ENCODE measurements around the gene ATM. TPM values are rescaled to one million over a fixed set of nuclear protein-coding genes. Genes with fewer than 3 reads are reported as not detected.

ATM gene
- total RNA-seq, 1 donor from 2014 or later = 184 TPM

GRCh38 chr11:108206171-108206570 lies 16.7 kb upstream of the ATM start:
- Mint-ChIP-seq H3K27ac (no peak overlapping the region), H3K36me3 (ENCODE audit: low read depth) (peaks cover 84% of the 10 kb centered on the region), H3K27me3 (no peaks in the 10 kb centered on the region), H3K4me1 (peaks cover 27% of the 10 kb centered on the region), H3K4me3 (no peak overlapping the region), H3K9me3 (peaks cover 22% of the 10 kb centered on the region)
- ChIA-PET POLR2A (interaction anchor here (1.7 kb wide), 1 partner anchor 16 kb away, joined by 6 read pairs; the partner anchor contains the start of genes ATM and NPAT), CTCF (no interaction called here)
- DNase-seq = no peak
- ATAC-seq (ENCODE audit: low read depth) = no peak
- intact Hi-C loops (cut with micrococcal nuclease) = no loop called here
- no peak for TF ChIP-seq CTCF (IDR thresholded peaks at IDR 0.05)

GRCh38 chr11:108206969-108207682 lies 15.7 kb upstream of the ATM start:
- intact Hi-C loops (cut with micrococcal nuclease) = no loop called here
- Mint-ChIP-seq H3K27ac (no peak overlapping the region), H3K36me3 (ENCODE audit: low read depth) (peaks cover 93% of the 10 kb centered on the region), H3K4me3 (no peak overlapping the region), H3K4me1 (peaks cover 22% of the 10 kb centered on the region), H3K27me3 (no peaks in the 10 kb centered on the region), H3K9me3 (peaks cover 22% of the 10 kb centered on the region)
- ChIA-PET POLR2A (interaction anchor here (0.6 to 1.7 kb wide), 2 partner anchors 15 to 25 kb away, joined by 6 to 7 read pairs; partner anchors contain the start of genes ATM and NPAT), CTCF (no interaction called here)
- ATAC-seq (ENCODE audit: low read depth) (no peak), DNase-seq (no peak)
- no peak for TF ChIP-seq CTCF (IDR thresholded peaks at IDR 0.05)

- peaks cover 20% of the 10 kb centered on the region for H3K4me1 Mint-ChIP-seq
Measured at GRCh38 chr11:108207683-108208060, 15.2 kb upstream of the ATM start.

GRCh38 chr11:108210441-108210840 lies 12.4 kb upstream of the ATM start:
- intact Hi-C loops (cut with micrococcal nuclease) = no loop called here
- Mint-ChIP-seq H3K9me3 (peaks cover 10% of the 10 kb centered on the region), H3K27ac (no peak overlapping the region), H3K36me3 (ENCODE audit: low read depth) (peaks cover 87% of the 10 kb centered on the region), H3K4me1 (peaks cover 17% of the 10 kb centered on the region), H3K4me3 (no peak overlapping the region), H3K27me3 (no peaks in the 10 kb centered on the region)
- ChIA-PET POLR2A (interaction anchor here (0.7 to 1.5 kb wide), 3 partner anchors 12 to 27 kb away, joined by 3 to 5 read pairs (median 4); partner anchors contain the start of gene NPAT), CTCF (no interaction called here)
- DNase-seq (no peak), ATAC-seq (ENCODE audit: low read depth) (no peak)
- no peak for TF ChIP-seq CTCF (IDR thresholded peaks at IDR 0.05)

More at GRCh38 chr11:108207683-108208060, 15.2 kb upstream of the ATM start:
- no peak overlapping the region for H3K27ac Mint-ChIP-seq
- DNase-seq (no peak), ATAC-seq (ENCODE audit: low read depth) (no peak)
- H3K36me3 Mint-ChIP-seq (ENCODE audit: low read depth) = peaks cover 95% of the 10 kb centered on the region
- TF ChIP-seq CTCF (IDR thresholded peaks at IDR 0.05) = no peak
- POLR2A ChIA-PET = interaction anchor here (1.7 kb wide), 1 partner anchor 15 kb away, joined by 6 read pairs; the partner anchor contains the start of genes ATM and NPAT
- intact Hi-C loops (cut with micrococcal nuclease) = no loop called here
- H3K27me3 Mint-ChIP-seq = no peaks in the 10 kb centered on the region
- H3K4me3 Mint-ChIP-seq = no peak overlapping the region
- peaks cover 22% of the 10 kb centered on the region for H3K9me3 Mint-ChIP-seq
- CTCF ChIA-PET = no interaction called here

DNA sequence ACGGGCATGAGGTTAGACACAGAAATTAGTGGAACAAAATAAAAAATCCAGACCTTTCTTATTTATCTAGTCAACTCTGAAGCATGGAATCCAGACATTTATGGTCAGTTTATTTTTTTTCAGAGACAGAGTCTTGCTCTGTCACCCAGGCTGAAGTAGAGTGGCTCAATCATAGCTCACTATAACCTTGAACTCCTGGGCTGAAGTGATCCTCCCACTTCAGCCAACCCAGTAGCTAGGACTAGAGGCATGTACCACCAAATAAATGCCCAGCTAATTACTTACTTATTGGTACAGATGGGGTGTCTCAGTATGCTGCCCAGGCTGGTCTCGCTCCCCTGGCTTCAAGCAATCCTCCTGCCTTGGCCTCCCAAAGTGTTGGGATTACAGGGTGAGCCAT lies 9.1 kb upstream of the ATM start:
- ChIA-PET POLR2A (no interaction called here), CTCF (no interaction called here)
- Mint-ChIP-seq H3K36me3 (ENCODE audit: low read depth) (peaks cover 76% of the 10 kb centered on the region), H3K27ac (no peak overlapping the region), H3K4me1 (peaks cover 43% of the 10 kb centered on the region), H3K27me3 (no peaks in the 10 kb centered on the region), H3K4me3 (no peak overlapping the region), H3K9me3 (peaks cover 2% of the 10 kb centered on the region)
- DNase-seq (no peak), ATAC-seq (ENCODE audit: low read depth) (no peak)
- intact Hi-C loops (cut with micrococcal nuclease) = loop anchor here (1.0 kb wide), 1 partner anchor 13 kb away; no protein-coding TSS in a partner anchor
- TF ChIP-seq CTCF (IDR thresholded peaks at IDR 0.05) = no peak

Data from activated B cell treated with CpG ODN at 0.5 μM for 24 hours (primary cell).